Adipose tissue (tissue), 3 donors: Measurements from ENCODE around the gene RPH3AL. TPM values are rescaled to one million over a fixed set of nuclear protein-coding genes. Genes with fewer than 3 reads are reported as not detected.

Experiments used
- H3K27ac ChIP-seq: one replicate; pipeline ENCODE4 v1.5.1; 2013; ENCODE audit warnings: low read depth, low read length
- WGBS, 3 donors: extraction: QIAGEN DNeasy Blood & Tissue Kit; methylation state at CpG; one replicate each; pipeline ENCODE4 v1.1.7; 2013; 5-methylcytosine and 5-hydroxymethylcytosine counted together
- polyA plus RNA-seq, 3 donors: library from polyadenylated mRNA; stranded (reverse); fragments of 200-250 nt; gene quantifications; one replicate each; pipeline ENCODE4 v1.2.3, GENCODE V29; 2013
- donor health status: healthy with polysubstance abuse.
- donor health status: Bipolar disorder and iron deficiency.
- donor health status: healthy.

The RPH3AL gene
- polyA plus RNA-seq, 3 donors = 19.7 to 30.1 (median 25.5) TPM

DNA sequence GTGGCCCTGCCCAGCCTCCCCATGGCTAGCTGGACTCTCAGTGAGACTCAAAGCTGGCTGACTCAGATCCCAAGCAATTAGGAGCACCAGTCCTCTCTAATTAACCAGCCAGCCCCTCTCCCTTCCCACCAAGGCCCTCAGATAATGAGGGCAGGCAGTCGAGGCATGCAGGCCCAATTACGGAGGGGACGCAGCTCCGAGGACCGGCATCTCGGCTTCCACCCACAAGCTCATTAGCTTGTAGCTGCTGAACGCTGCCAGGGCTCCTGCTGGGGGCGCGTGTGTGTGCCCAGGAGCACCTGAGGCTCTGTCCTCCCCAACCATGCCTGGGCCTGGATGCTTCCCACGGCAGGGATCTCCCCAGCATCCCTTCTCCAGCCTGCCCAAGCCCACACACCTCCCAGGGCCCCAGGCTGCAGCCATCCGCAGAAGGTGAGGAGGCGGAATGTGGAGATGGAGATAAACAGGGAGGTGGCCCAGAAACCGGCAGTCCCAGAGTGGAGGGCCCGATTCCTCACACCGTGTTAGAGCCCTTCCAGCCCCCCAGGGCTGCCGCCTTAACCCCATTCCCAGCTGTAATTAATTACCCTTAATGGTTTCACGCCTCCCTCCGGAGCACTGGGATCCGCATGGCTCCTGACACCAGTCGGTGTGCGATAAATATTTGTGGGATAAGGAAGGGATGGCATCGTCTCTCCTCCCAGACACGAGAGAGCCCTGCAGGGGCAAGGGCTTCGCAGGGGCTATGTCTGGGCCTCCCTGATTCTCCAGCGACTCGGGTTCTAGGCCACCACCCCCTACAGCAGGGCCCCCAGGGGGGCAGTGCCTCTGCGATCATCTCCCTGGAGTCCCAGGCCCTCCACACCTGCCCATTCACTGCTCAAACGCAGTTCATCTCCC, 42.2 kb downstream of the RPH3AL start:
- WGBS, 3 donors = 84 to 90% (median 90%) methylated on average over 28 of the region's 28 CpGs
- no peak overlapping the region for H3K27ac ChIP-seq

DNA sequence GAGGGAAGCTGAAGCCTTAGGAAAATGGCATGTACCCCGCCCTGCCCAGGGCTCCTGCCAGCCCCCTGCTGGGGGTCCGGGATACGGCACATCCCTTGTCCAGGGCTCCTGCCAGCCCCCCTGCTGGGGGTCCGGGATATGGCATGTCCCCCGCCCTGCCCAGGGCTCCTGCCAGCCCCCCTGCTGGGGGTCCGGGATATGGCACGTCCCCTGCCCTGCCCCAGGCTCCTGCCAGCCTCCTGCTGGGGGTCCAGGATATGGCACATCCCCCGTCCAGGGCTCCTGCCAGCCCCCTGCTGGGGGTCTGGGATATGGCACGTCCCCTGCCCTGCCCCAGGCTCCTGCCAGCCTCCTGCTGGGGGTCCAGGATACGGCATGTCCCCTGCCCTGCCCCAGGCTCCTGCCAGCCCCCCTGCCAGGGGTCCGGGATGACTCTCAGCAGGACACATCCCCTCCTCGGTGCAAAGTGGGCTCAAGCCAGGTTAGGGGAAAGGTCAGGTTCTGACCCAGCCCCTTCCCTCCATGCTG, 43.2 kb downstream of the RPH3AL start:
- 61 to 76% (median 72%) methylated on average over 8 to 12 of the region's 12 CpGs for WGBS, 3 donors
- H3K27ac ChIP-seq = no peak overlapping the region

DNA sequence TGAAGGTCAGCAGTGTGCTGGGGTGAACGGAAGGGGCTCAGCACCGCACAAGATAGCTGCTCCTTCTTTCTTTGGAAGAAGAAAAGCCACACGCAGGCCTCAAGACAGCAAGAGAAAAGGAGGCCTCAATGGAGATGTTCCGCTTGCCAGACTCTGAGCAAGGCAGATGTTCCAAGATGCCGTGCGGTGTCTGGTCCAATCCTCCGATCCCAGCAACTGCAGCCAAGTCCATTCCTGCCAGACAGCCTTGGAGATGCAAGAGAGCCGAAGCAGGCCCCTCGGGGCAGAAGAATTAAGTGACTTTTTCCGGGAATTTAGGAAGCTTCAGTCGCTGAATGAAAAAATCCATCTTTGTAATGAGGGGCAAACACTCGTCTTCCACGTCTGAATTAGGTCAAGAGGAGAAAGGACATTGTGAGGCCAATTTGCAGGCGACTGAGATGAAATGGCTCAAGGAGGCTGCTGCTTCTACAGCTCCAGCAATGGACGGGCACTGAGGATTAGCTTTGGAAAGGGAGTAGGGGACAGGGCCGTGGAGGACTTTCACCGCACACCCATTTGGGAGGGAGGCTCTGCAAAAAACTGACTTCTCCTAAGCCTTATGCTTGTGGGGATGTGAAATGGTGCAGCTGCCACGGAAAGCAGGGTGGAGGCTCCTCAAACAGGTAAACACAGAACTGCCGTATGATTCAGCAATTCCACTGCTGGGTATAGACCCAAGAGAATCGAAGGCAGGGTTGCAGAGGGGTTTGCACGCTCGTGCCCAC, 44.7 kb downstream of the RPH3AL start:
- no peak overlapping the region for H3K27ac ChIP-seq

DNA sequence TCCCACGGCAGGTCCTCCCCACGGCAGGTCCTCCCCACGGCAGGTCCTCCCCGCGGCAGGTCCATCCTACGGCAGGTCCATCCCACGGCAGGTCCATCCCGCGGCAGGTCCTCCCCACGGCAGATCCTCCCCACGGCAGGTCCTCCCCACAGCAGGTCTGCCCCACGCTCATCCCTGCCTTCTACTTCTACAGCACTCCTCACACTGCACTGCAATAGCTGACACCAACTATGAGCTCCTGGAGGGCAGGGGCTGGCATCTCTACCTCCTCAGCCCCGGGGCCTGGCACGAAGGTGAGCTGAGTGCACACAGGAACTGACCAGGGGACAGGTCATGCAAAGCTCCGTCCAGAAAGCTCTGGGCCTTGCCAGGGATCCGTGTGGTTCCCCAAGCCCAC, 45.3 kb downstream of the RPH3AL start:
- WGBS, 3 donors = 85 to 89% (median 87%) methylated on average over 13 to 16 of the region's 16 CpGs
- no peak overlapping the region for H3K27ac ChIP-seq

More for the DNA sequence above, 44.7 kb downstream of the RPH3AL start:
- 39 to 59% (median 47%) methylated on average over 22 of the region's 22 CpGs for WGBS, 3 donors

DNA sequence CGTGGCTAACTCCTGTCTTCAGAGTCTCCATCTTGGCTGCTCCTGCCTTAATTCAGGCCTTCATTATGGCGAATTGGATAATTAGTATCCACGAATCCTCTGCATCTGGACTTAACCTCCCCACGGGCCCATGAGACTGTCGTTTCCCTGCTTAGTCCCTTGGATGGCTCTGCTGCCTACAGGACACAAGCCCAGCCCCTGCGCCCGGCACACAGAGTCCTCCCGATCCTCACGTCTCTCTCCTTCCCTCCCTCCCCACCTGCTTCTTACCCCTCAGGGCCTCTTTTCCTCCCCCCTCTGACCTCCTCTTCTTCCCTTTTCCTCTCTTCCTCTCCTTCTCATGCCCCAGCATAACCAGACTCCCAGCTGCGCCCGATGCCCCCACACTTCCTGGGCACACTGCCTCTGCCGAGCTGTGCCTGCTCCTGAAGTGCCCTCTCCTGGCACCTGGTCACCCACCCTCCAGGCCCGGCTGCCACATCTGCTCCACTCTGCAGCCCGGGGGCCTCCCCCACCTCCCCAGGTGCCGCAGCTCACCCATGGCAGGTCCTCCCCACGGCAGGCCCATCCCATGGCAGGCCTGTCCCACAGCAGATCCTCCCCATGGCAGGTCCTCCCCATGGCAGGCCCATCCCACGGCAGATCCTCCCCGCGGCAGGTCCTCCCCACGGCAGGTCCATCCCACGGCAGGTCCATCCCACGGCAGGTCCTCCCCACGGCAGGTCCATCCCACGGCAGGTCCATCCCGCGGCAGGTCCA, 45.9 kb downstream of the RPH3AL start:
- no peak overlapping the region for H3K27ac ChIP-seq
- 86 to 94% (median 90%) methylated on average over 20 to 26 of the region's 26 CpGs for WGBS, 3 donors

DNA sequence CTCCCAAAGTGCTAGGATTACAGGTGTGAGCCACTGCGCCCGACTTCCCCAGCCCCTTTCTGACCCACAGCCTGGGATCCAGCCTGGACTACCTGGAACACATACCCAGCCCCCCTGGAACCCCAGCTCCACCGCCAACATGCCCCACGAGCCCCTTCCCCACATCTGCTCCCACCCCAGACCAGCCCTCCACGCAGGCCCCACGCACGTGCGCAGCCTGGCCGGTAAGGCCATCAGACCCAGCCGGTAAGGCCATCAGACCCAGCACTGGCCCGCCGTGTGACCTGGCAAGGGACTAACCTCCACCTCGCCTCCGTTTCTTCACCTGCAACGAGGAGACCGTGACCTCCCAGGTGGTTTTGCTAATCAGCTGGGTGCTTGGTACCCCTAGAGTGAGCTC, 46.5 kb downstream of the RPH3AL start:
- WGBS, 3 donors = 94 to 98% (median 97%) methylated on average over 16 of the region's 16 CpGs
- no peak overlapping the region for H3K27ac ChIP-seq

DNA sequence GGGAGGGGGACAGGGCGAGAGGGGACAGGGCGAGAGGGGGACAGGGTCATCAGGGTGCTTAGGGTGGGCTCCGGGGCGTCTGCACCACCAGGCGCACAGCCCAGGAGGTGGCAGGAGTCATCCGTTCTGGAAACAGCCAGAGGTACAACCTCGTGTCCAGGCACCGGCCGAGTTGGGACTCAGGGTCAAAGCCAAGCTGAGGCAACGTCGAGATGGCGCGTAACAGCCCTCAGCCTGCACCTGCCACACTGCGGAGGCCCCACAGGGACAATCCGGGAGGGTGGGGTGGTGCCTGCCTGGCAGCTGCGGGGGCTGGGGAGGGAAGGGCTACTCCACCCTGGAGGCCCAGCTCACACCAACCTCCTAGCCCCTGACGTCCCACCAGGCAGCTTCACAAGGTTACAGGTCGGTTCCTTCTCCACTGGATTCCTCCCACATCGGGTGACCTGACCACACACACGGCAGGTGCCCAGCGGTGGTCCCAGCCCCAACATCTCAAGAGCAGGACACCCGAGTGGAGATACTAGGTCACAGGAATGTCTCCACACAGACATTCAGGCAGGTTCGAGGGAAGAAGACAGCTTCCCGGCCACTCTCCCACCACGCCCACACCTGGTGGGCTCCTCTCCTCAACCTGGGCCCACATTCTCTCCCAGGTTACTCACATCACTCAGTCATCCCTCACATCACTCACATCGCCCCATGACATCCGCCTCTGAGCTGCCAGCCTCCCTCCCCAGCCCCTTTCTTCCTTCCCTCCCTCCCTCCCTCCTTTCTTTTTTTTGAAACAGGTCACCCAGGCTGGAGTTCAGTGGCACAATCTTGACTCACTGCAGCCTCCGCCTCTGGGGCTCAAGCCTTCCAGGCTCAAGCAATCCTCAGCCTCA, 47.3 kb downstream of the RPH3AL start:
- no peak overlapping the region for H3K27ac ChIP-seq
- 78 to 79% (median 79%) methylated on average over 25 to 28 of the region's 28 CpGs for WGBS, 3 donors

DNA sequence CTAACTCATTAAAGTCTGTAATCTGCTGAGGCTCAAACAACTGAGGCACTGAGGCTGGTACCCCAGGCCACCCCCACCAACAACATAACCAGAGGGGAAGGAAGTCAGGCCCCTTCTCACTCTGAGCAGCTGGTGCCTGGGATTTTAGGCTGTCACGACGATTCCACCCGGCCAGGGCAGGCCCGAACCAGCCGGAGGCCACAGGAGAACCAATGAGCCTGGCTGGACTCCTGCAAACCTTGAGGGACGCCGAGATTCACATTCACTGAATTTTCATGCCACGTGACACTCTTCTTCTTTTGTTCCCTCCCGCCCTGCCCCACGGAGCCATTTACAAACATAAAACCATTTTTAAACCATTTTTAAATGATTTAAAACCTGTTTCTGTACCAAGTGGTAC, 48.1 kb downstream of the RPH3AL start:
- WGBS, 3 donors = 42 to 87% (median 51%) methylated on average over 10 of the region's 10 CpGs

DNA sequence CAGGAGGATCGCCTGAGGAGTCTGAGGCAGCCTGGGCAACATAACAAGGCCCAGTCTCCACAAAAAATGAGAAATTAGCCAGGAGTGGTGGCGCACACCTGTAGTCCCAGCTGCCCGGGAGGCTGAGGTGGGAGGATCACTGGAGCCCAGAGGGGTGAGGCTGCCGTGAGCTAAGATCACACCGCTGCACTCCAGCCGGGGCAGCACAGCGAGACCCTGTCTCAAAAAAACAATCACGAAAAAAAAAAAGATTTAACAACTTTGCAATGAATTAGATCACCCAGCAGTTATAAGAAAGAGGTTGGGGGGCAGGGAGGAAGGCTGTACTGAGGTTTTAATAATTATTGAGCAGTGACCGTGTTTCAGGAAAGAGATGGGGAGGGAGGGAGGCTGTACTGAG, 49.4 kb downstream of the RPH3AL start:
- 84 to 88% (median 86%) methylated on average over 9 of the region's 9 CpGs for WGBS, 3 donors
- H3K27ac ChIP-seq = no peak overlapping the region

More for the DNA sequence above, 48.1 kb downstream of the RPH3AL start:
- H3K27ac ChIP-seq = no peak overlapping the region

DNA sequence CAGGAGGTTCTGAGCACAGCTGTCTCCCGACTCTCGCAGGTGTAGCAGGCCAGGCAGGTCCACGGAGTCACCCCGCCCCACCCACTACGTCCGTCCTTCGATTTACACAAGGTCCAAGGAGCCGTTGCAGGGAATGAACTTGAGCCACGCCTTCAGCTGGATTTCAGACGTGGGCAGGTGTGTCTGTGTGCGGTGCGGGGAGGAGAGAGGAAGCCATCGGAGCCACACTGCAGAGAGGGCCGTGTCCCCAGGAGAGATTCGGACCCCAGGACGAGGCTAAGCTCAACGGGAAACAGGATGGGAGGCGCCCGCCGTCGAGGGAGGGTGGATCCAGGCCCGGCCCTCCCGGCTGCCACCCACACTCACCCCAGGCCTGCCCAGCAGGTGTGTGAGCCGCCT, 50.3 kb downstream of the RPH3AL start:
- WGBS, 3 donors = 66 to 69% (median 67%) methylated on average over 24 of the region's 24 CpGs
- H3K27ac ChIP-seq = no peak overlapping the region

DNA sequence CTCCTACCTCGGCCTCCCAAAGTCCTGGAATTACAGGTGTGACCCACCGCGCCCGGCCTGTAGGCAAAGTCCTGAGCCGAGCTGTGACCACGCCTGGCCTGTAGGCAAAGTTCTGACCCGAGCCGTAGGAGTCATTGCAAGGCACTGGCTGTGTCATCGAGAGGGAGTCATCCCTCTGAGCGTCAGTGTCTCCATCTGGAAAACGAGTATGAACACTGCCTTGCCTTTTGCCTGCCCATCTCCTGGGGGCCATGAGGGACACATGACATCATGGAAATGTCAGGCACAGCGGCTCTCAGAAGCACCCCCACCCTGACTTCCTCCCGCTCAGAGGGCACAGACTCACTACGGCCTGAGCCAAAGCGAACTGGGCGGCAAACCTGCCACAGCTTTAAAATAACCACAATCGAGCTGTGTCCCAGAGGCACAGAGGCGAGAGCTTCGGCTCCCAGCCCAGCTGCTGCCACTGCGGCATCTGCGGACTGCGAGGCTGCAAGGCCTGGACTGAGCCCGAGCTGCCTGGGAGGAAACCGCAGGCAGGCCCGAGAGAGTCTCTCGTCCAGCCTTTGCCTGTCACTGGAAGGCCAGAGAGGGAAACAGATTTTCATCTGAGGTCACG, 50.8 kb downstream of the RPH3AL start:
- no peak overlapping the region for H3K27ac ChIP-seq
- WGBS, 3 donors = 69 to 83% (median 77%) methylated on average over 27 of the region's 27 CpGs

DNA sequence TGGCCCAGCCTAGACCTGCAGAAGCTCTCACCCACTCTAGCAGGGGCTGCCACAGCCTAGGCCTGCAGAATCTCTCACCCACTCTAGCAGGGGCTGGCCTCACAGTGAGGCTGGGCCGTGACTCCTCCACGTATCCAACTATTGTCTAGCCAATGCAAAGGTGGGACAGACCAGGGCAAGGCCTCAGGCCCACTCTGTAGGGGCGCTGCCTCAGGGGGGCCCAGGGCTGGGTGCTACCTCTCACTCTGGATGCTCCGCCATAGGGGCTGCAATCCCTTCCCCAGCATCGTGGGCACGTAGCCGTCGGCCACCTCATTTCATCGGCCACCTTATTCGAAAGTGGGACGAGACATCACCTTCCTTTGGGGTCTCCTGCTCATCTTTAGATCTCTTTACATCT, 51.7 kb downstream of the RPH3AL start:
- H3K27ac ChIP-seq = no peak overlapping the region
- 97 to 98% (median 97%) methylated on average over 11 of the region's 11 CpGs for WGBS, 3 donors

DNA sequence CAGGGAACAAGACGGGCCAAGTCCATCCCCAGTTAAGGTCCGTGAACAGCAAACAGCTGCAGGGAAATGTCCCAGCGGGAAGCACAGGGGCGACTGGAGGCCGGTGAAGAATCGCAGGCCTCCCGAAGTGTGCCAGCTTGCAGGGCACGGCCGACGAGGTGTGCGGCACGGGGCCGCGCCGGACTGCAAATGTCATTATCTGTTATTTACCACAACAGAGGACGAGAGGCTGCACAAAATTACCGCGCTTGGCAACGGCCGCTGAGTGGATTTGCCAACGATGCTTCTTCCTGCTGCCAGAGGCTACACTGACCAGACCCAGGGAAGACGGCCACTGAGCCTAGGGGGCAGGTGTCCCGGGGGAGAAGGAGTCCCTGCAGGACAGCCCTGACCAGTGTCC, 53.1 kb downstream of the RPH3AL start:
- H3K27ac ChIP-seq = no peak overlapping the region
- WGBS, 3 donors = 59 to 86% (median 71%) methylated on average over 23 of the region's 23 CpGs

DNA sequence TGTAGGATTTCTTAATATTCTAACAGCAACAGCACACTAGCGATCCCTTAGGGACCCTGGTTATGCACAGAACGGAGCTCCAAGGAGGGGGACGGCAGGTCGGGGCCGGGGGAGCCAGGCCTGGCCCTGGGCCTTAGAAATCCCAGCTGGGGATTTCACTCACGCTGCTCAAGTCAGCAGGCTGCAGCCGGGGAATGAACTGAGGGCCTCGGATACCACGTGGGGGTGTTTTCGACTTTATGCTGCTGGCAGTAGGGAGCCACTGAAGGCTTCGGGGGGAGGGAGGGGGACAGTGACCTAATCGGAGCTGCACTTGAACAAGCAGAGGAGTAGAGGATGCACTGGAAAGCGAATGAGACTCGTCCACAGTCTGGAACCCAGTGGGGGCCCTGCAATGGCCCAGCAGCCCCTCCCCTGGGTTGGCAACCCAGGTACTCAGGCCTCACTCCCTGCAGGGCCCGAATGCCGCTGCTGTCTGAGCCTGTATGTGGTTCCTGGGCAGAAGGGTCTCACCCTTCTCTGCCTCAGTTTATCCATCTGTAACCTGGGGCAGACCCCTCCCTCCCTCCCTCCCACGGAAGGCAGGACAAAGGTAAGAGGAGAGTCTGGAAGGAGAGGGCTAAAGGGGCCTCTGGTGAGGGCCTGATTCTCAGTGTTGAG, 53.7 kb downstream of the RPH3AL start:
- no peak overlapping the region for H3K27ac ChIP-seq
- WGBS, 3 donors = 55 to 72% (median 60%) methylated on average over 17 of the region's 17 CpGs

DNA sequence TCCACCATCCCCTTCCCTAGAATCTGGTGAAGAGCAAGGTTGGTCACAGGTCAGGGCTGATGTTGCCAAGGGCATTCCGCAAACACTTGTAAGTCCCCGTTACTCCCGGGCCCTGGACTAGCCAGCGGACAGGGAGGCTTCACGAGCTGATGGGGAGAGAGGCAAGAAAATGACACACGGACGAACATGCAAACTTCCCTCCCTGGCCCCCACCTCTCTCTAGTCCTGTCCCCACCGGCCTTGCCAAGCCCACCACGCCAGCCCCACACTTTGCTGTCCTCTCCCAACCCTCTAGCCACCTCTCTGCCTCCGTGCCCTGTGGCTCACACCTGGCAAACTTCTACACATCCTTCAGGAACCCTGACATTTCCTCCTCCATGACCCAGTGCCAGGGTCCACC, 54.8 kb downstream of the RPH3AL start:
- H3K27ac ChIP-seq = no peak overlapping the region
- 84 to 97% (median 90%) methylated on average over 10 of the region's 10 CpGs for WGBS, 3 donors

DNA sequence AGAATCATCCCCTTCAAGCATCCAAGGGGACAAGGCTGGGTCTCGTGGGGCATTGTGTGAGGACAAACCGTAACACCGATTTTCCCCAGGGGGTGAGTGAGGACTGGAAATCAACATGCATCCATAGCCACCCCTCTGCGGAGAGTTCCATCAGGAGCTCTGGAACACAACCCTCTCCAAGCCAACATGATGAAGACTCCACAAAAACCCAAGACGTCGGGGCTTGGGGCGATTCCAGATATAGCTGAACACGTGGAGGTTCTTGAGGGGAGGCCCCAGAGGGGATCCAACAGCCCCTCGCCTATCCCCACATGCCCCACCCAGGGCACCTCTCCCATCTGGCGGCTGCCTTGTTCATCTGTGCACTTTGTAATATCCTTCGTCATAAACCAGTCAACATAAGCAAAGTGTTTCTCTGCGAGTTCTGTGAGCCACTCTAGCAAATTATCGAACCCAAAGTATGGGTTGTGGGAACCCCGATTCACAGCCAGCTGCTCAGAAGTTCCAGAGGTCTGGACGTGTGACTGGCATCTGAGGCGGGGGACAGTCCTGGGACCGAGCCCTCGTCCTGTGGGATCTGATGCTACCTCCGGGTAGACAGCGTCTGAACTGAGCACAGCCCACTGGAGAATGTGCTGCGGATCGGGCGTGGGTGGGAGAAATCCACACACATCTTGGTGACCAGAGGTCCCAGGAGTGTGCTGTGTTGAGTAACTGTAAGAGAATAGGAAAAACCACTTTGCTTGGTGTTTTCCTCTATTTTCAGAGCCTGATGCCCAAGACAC, 55.5 kb downstream of the RPH3AL start:
- H3K27ac ChIP-seq = no peak overlapping the region
- WGBS, 3 donors = 90 to 91% (median 91%) methylated on average over 23 of the region's 23 CpGs
